Measurements from ENCODE around the gene TGFA.

The TGFA gene

GRCh38 chr2:70580352-70580751 lies 26.7 kb upstream of the TGFA start:
- no peak for TF ChIP-seq L3MBTL2 (conservative IDR thresholded peaks at IDR 0.05)
- TF ChIP-seq FOXK2 (IDR thresholded peaks at IDR 0.05), result no peak
- no peak for TF ChIP-seq NFRKB (IDR thresholded peaks at IDR 0.05)
- no peak for TF ChIP-seq TARDBP (IDR thresholded peaks at IDR 0.05)
- no peak for TF ChIP-seq ELF4 (IDR thresholded peaks at IDR 0.05)
- TF ChIP-seq SP1 (IDR thresholded peaks at IDR 0.05), result no peak
- no peak for TF ChIP-seq BHLHE40 (IDR thresholded peaks at IDR 0.05; ENCODE audit: borderline replicate concordance)
- no peak for TF ChIP-seq FOXA1 (IDR thresholded peaks at IDR 0.05)
- TF ChIP-seq CTBP1 (IDR thresholded peaks at IDR 0.05; ENCODE audit: borderline replicate concordance), result no peak
- TF ChIP-seq ARNT (IDR thresholded peaks at IDR 0.05), result no peak
- TF ChIP-seq PKNOX1 (IDR thresholded peaks at IDR 0.05), result no peak
- TF ChIP-seq SUZ12 (IDR thresholded peaks at IDR 0.05), result no peak
- no peak for TF ChIP-seq LEF1 (IDR thresholded peaks at IDR 0.05; ENCODE audit: borderline replicate concordance)
- no peak for TF ChIP-seq FOXM1 (IDR thresholded peaks at IDR 0.05; ENCODE audit: borderline replicate concordance)
- TF ChIP-seq ZNF384 (IDR thresholded peaks at IDR 0.05), result no peak
- TF ChIP-seq HDGF (IDR thresholded peaks at IDR 0.05; ENCODE audit: borderline replicate concordance), result no peak
- ChIA-PET POLR2A (no interaction called here), CTCF (no interaction called here)
- DNase-seq (ENCODE audit: extremely low spot score), result no peak

- POLR2A ChIA-PET, result no interaction called here
- DNase-seq (ENCODE audit: extremely low spot score), result no peak
- TF ChIP-seq SUZ12 (IDR thresholded peaks at IDR 0.05) (no peak), TARDBP (IDR thresholded peaks at IDR 0.05) (no peak), NFRKB (IDR thresholded peaks at IDR 0.05) (no peak), ARNT (IDR thresholded peaks at IDR 0.05) (no peak), BHLHE40 (IDR thresholded peaks at IDR 0.05; ENCODE audit: borderline replicate concordance) (no peak), PKNOX1 (IDR thresholded peaks at IDR 0.05) (no peak)
- CTCF ChIA-PET, result no interaction called here
Observed at GRCh38 chr2:70574618-70575017, 21.0 kb upstream of the TGFA start.

- TF ChIP-seq ZNF384 (IDR thresholded peaks at IDR 0.05) (no peak), NFRKB (IDR thresholded peaks at IDR 0.05) (no peak)
- DNase-seq (ENCODE audit: extremely low spot score), result no peak
Observed at GRCh38 chr2:70574109-70574508, 20.5 kb upstream of the TGFA start.

GRCh38 chr2:70570041-70570661 lies 16.5 kb upstream of the TGFA start:
- DNase-seq (ENCODE audit: extremely low spot score), result no peak

More at GRCh38 chr2:70574109-70574508, 20.5 kb upstream of the TGFA start:
- ChIA-PET POLR2A (no interaction called here), CTCF (no interaction called here)

GRCh38 chr2:70569559-70569958 lies 15.9 kb upstream of the TGFA start:
- TF ChIP-seq FOXK2 (IDR thresholded peaks at IDR 0.05) (no peak), TARDBP (IDR thresholded peaks at IDR 0.05) (no peak), LEF1 (IDR thresholded peaks at IDR 0.05; ENCODE audit: borderline replicate concordance) (no peak), BHLHE40 (IDR thresholded peaks at IDR 0.05; ENCODE audit: borderline replicate concordance) (no peak), L3MBTL2 (conservative IDR thresholded peaks at IDR 0.05) (no peak), FOXM1 (IDR thresholded peaks at IDR 0.05; ENCODE audit: borderline replicate concordance) (no peak), NFRKB (IDR thresholded peaks at IDR 0.05) (no peak), PKNOX1 (IDR thresholded peaks at IDR 0.05) (no peak), SP1 (IDR thresholded peaks at IDR 0.05) (no peak), ARNT (IDR thresholded peaks at IDR 0.05) (no peak), HDGF (IDR thresholded peaks at IDR 0.05; ENCODE audit: borderline replicate concordance) (no peak), ZNF384 (IDR thresholded peaks at IDR 0.05) (no peak), SUZ12 (IDR thresholded peaks at IDR 0.05) (no peak), FOXA1 (IDR thresholded peaks at IDR 0.05) (no peak), ELF4 (IDR thresholded peaks at IDR 0.05) (no peak), CTBP1 (IDR thresholded peaks at IDR 0.05; ENCODE audit: borderline replicate concordance) (no peak)
- DNase-seq (ENCODE audit: extremely low spot score), result no peak
- POLR2A ChIA-PET, result interaction anchor here (0.7 kb wide), 1 partner anchor 9 kb away, joined by 3 read pairs; no protein-coding TSS in a partner anchor
- CTCF ChIA-PET, result interaction anchor here (0.7 kb wide), 1 partner anchor 1534 kb away, joined by 3 read pairs; no protein-coding TSS in a partner anchor

More at GRCh38 chr2:70570041-70570661, 16.5 kb upstream of the TGFA start:
- ChIA-PET CTCF (no interaction called here), POLR2A (interaction anchor here (0.7 kb wide), 1 partner anchor 9 kb away, joined by 3 read pairs; no protein-coding TSS in a partner anchor)
- no peak for TF ChIP-seq BHLHE40 (IDR thresholded peaks at IDR 0.05; ENCODE audit: borderline replicate concordance)
- no peak for TF ChIP-seq LEF1 (IDR thresholded peaks at IDR 0.05; ENCODE audit: borderline replicate concordance)
- TF ChIP-seq ELF4 (IDR thresholded peaks at IDR 0.05), result no peak
- no peak for TF ChIP-seq TARDBP (IDR thresholded peaks at IDR 0.05)
- TF ChIP-seq ZNF384 (IDR thresholded peaks at IDR 0.05), result no peak
- TF ChIP-seq FOXM1 (IDR thresholded peaks at IDR 0.05; ENCODE audit: borderline replicate concordance), result no peak

- DNase-seq (ENCODE audit: extremely low spot score), result no peak
- ChIA-PET CTCF (interaction anchor here (0.6 kb wide), 1 partner anchor 156 kb away, joined by 3 read pairs; no protein-coding TSS in a partner anchor), POLR2A (no interaction called here)
- TF ChIP-seq CTBP1 (IDR thresholded peaks at IDR 0.05; ENCODE audit: borderline replicate concordance), result no peak
- TF ChIP-seq PKNOX1 (IDR thresholded peaks at IDR 0.05), result no peak
- TF ChIP-seq SP1 (IDR thresholded peaks at IDR 0.05), result no peak
- TF ChIP-seq BHLHE40 (IDR thresholded peaks at IDR 0.05; ENCODE audit: borderline replicate concordance), result no peak
- no peak for TF ChIP-seq ARNT (IDR thresholded peaks at IDR 0.05)
- TF ChIP-seq SUZ12 (IDR thresholded peaks at IDR 0.05), result no peak
- no peak for TF ChIP-seq HDGF (IDR thresholded peaks at IDR 0.05; ENCODE audit: borderline replicate concordance)
- no peak for TF ChIP-seq NFRKB (IDR thresholded peaks at IDR 0.05)
- no peak for TF ChIP-seq L3MBTL2 (conservative IDR thresholded peaks at IDR 0.05)
Observed at GRCh38 chr2:70566906-70567305, 13.3 kb upstream of the TGFA start.

All from HEK293T (cell line).